ENCODE data around the gene SULT1B1. TPM values are rescaled to one million over a fixed set of nuclear protein-coding genes. Genes with fewer than 3 reads are reported as not detected.
A peak's percentile ranks its signal among the peaks of the same experiment; 100 is the strongest.

The SULT1B1 gene
- total and polyA plus RNA-seq, 2 donors (not counting 3 experiments of a cell fraction or from before 2014, with no cell fraction given), result 45.0 to 59.5 TPM

GRCh38 chr4:69689599-69689998 lies 70.8 kb downstream of the SULT1B1 start:
- H3K4me2 ChIP-seq (ENCODE audit: insufficient read depth, low read length), result peak overlapping the region; percentile 55
- POLR2A ChIA-PET, result no interaction called here
- no peaks in the 10 kb centered on the region for H3K36me3 ChIP-seq (ENCODE audit: control insufficient read depth in 2 of 2, extremely low read depth in 1 of 2, insufficient read depth in 2 of 2, low read length in 2 of 2)
- no peaks in the 10 kb centered on the region for H4K20me1 ChIP-seq (replicated peaks; ENCODE audit: control insufficient read depth, extremely low read depth, insufficient read depth, low read length)
- no peak overlapping the region for H3K4me3 ChIP-seq (replicated peaks in 1 of 3; ENCODE audit: insufficient read depth in 1 of 3, low read depth in 1 of 3, low read length in 3 of 3)
- CTCF ChIA-PET, result interaction anchor here (0.7 to 2.2 kb wide), 33 partner anchors 8 to 870 kb away, joined by 3 to 105 read pairs (median 5); no protein-coding TSS in a partner anchor
- no peak for TF ChIP-seq FOS (IDR thresholded peaks at IDR 0.05; ENCODE audit: borderline replicate concordance, insufficient read depth, low read length)
- no peak for TF ChIP-seq EZH2 (IDR thresholded peaks at IDR 0.05; ENCODE audit: borderline replicate concordance, low read depth, low read length, severe bottlenecking)
- no peak for TF ChIP-seq MYC (IDR thresholded peaks at IDR 0.05; ENCODE audit: low read depth, low read length)
- TF ChIP-seq POLR2A (IDR thresholded peaks at IDR 0.05; ENCODE audit: low read depth, low read length), result no peak
- TF ChIP-seq CTCF (IDR thresholded peaks at IDR 0.05; ENCODE audit: extremely low read depth in 1 of 2, insufficient read depth in 1 of 2, low read depth in 1 of 2, low read length in 2 of 2), result peak in 1 of 2 donors; percentile 31
- no peak for TF ChIP-seq GATA2 (IDR thresholded peaks at IDR 0.05; ENCODE audit: insufficient read depth, insufficient read length, low read depth, low read length)
- TF ChIP-seq MAX (IDR thresholded peaks at IDR 0.05; ENCODE audit: insufficient read depth, insufficient read length), result no peak
- no peak for TF ChIP-seq POLR2AphosphoS5 (IDR thresholded peaks at IDR 0.05; ENCODE audit: insufficient read depth, low read depth, low read length)
- TF ChIP-seq JUN (IDR thresholded peaks at IDR 0.05; ENCODE audit: borderline replicate concordance, insufficient read depth, insufficient read length, low read depth), result no peak
- intact Hi-C loops (cut with micrococcal nuclease), result loop anchor here (1.0 to 2.0 kb wide), 7 partner anchors 29 to 816 kb away; partner anchors contain the start of gene SULT1B1
- dilution Hi-C loops (cut with MboI; ENCODE audit: extremely low pct_ligation_motif_present, low sequenced_read_pairs), result no loop called here
- no peaks in the 10 kb centered on the region for H3K27me3 ChIP-seq (ENCODE audit: control insufficient read depth in 2 of 2, insufficient read depth in 2 of 2, low read length in 2 of 2)
- no peaks in the 10 kb centered on the region for H3K9me3 ChIP-seq (replicated peaks; ENCODE audit: control insufficient read depth, insufficient read depth, low read length)
- peaks cover 9% of the 10 kb centered on the region for H3K4me1 ChIP-seq (ENCODE audit: control insufficient read depth, extremely low read depth, insufficient read depth, low read length)
- FAIRE-seq, result no peak
- no peaks in the 10 kb centered on the region for H3K79me2 ChIP-seq (ENCODE audit: control insufficient read depth, insufficient read depth, low read length)
- H2AFZ ChIP-seq (ENCODE audit: low read depth, low read length), result peak overlapping the region; percentile 45
- peak overlapping the region; percentile 9 for H3K9ac ChIP-seq (replicated peaks; ENCODE audit: extremely low read depth, insufficient read depth, low read length)
- peak overlapping the region; percentile 48 for H3K27ac ChIP-seq (ENCODE audit: insufficient read depth, low read depth, low read length)
- BruUV-seq (replicated peaks), result no TSS peak
- H3K9me1 ChIP-seq (replicated peaks; ENCODE audit: control insufficient read depth, extremely low read depth, insufficient read depth, low read length), result no peaks in the 10 kb centered on the region
- DNase-seq (ENCODE audit: low read depth, low spot score), result peak; percentile 72

All from endothelial cell of umbilical vein (primary cell).